H9 (cell line): ENCODE results near the gene NPY5R. TPM values are rescaled to one million over a fixed set of nuclear protein-coding genes. Genes with fewer than 3 reads are reported as not detected.

ENCODE experiments used
- DNase-seq: peaks from one replicate; pipeline ENCODE4 v3.0.0-alpha.2; 2017
- H2AFZ ChIP-seq: one replicate; pipeline ENCODE4 v1.6.1; 2013; ENCODE audit warnings: mild to moderate bottlenecking, low read length, control low read depth, moderate library complexity
- H2AK5ac ChIP-seq: 2 replicates; pipeline ENCODE4 v1.6.1; 2013; ENCODE audit warnings: low read length, control low read depth, mixed read lengths; ENCODE audit not compliant: insufficient read length
- H2BK120ac ChIP-seq: one replicate; pipeline ENCODE4 v1.6.1; 2013; ENCODE audit warnings: low read depth, mild to moderate bottlenecking, low read length, control low read depth, inconsistent platforms; ENCODE audit not compliant: poor library complexity, severe bottlenecking
- H2BK12ac ChIP-seq: 2 replicates; pipeline ENCODE4 v1.6.1; 2013; ENCODE audit warnings: low read length, control low read depth, mixed read lengths, low read depth; ENCODE audit not compliant: insufficient read length
- H2BK15ac ChIP-seq: 2 replicates; pipeline ENCODE4 v1.6.1; 2013; ENCODE audit warnings: low read depth, low read length, control low read depth
- H2BK20ac ChIP-seq: one replicate; pipeline ENCODE4 v1.6.1; 2013; ENCODE audit warnings: low read depth, mild to moderate bottlenecking, low read length, control low read depth, inconsistent platforms; ENCODE audit not compliant: poor library complexity, severe bottlenecking
- H2BK5ac ChIP-seq: 2 replicates; pipeline ENCODE4 v1.6.1; 2013; ENCODE audit warnings: low read length, control low read depth, mixed read lengths; ENCODE audit not compliant: insufficient read length
- H3K14ac ChIP-seq: 2 replicates; pipeline ENCODE4 v1.6.1; 2013; ENCODE audit warnings: low read length, control low read depth; ENCODE audit not compliant: insufficient read depth
- H3K18ac ChIP-seq: 2 replicates; pipeline ENCODE4 v1.6.1; 2013; ENCODE audit warnings: low read depth, mild to moderate bottlenecking, mixed read lengths, low read length, control low read depth; ENCODE audit not compliant: insufficient read length
- H3K23ac ChIP-seq: 2 replicates; pipeline ENCODE4 v1.6.1; 2013; ENCODE audit warnings: low read length, control low read depth, mixed read lengths, low read depth; ENCODE audit not compliant: insufficient read length
- H3K23me2 ChIP-seq: 2 replicates; pipeline ENCODE4 v1.6.1; 2013; ENCODE audit warnings: low read depth, mild to moderate bottlenecking, mixed read lengths, low read length, control low read depth; ENCODE audit not compliant: insufficient read length, poor library complexity, severe bottlenecking
- H3K27ac ChIP-seq: 2 replicates; pipeline ENCODE4 v1.5.1; 2013; ENCODE audit warnings: low read length, control low read depth, mixed read lengths, low read depth; ENCODE audit not compliant: insufficient read length
- H3K27me3 ChIP-seq: 2 replicates; pipeline ENCODE4 v1.6.1; 2013; ENCODE audit warnings: low read length, control low read depth, inconsistent platforms; ENCODE audit not compliant: insufficient read depth
- H3K4ac ChIP-seq: 2 replicates; pipeline ENCODE4 v1.6.1; 2013; ENCODE audit warnings: low read depth, mild to moderate bottlenecking, control low read depth, inconsistent platforms, low read length, moderate library complexity
- H3K4me1 ChIP-seq: 2 replicates; pipeline ENCODE4 v1.6.1; 2013; ENCODE audit warnings: low read length, control low read depth, inconsistent platforms; ENCODE audit not compliant: insufficient read depth
- H3K4me2 ChIP-seq: 2 replicates; pipeline ENCODE4 v1.6.1; 2013; ENCODE audit warnings: low read length, control low read depth, mixed read lengths; ENCODE audit not compliant: insufficient read length, insufficient read depth
- H3K56ac ChIP-seq: 2 replicates; pipeline ENCODE4 v1.6.1; 2013; ENCODE audit warnings: low read depth, mild to moderate bottlenecking, mixed read lengths, low read length, control low read depth; ENCODE audit not compliant: insufficient read length
- H3K79me1 ChIP-seq: 2 replicates; pipeline ENCODE4 v1.6.1; 2013; ENCODE audit warnings: low read depth, mild to moderate bottlenecking, moderate library complexity, low read length, control low read depth, inconsistent platforms; ENCODE audit not compliant: insufficient read depth, poor library complexity, severe bottlenecking
- H3K79me2 ChIP-seq: 2 replicates; pipeline ENCODE4 v1.6.1; 2013; ENCODE audit warnings: low read length, control low read depth, inconsistent platforms; ENCODE audit not compliant: insufficient read depth
- H3K9ac ChIP-seq: 2 replicates; pipeline ENCODE4 v1.6.1; 2013; ENCODE audit warnings: low read length, control low read depth, mixed read lengths; ENCODE audit not compliant: insufficient read length; ENCODE audit errors: extremely low read depth
- H3K9me3 ChIP-seq: one replicate; pipeline ENCODE4 v1.6.1; 2013; ENCODE audit warnings: low read depth, low read length, inconsistent platforms; ENCODE audit not compliant: control insufficient read depth
- H3T11ph ChIP-seq: one replicate; pipeline ENCODE4 v1.6.1; 2013; ENCODE audit warnings: mild to moderate bottlenecking, low read length, control low read depth, inconsistent platforms
- H4K20me1 ChIP-seq: one replicate; pipeline ENCODE4 v1.6.1; 2013; ENCODE audit not compliant: control insufficient read depth, insufficient read length, insufficient read depth
- H4K5ac ChIP-seq: 2 replicates; pipeline ENCODE4 v1.6.1; 2013; ENCODE audit warnings: low read depth, mild to moderate bottlenecking, mixed read lengths, low read length, control low read depth; ENCODE audit not compliant: insufficient read length
- H4K8ac ChIP-seq: replicated peaks from 2 replicates; pipeline ENCODE4 v1.6.1; 2013; ENCODE audit warnings: low read length, control low read depth, mixed read lengths, low read depth; ENCODE audit not compliant: insufficient read length
- H4K91ac ChIP-seq: 2 replicates; pipeline ENCODE4 v1.6.1; 2013; ENCODE audit warnings: low read depth, mild to moderate bottlenecking, moderate library complexity, mixed read lengths, low read length, control low read depth; ENCODE audit not compliant: insufficient read length
- H3K27ac Mint-ChIP-seq, 3 experiments: 2 replicates in 2 of 3; 3 replicates in 1 of 3; pipeline ENCODE4 v1.8.0; 2020 to 2021; ENCODE audit warnings: mixed read lengths in 3 of 3, mild to moderate bottlenecking in 1 of 3, moderate library complexity in 1 of 3
- H3K27me3 Mint-ChIP-seq: 2 replicates; pipeline ENCODE4 v1.8.0; 2021; ENCODE audit warnings: low read depth, mild to moderate bottlenecking, moderate library complexity, mixed read lengths
- H3K36me3 Mint-ChIP-seq, 3 experiments: 2 replicates in 2 of 3; 3 replicates in 1 of 3; pipeline ENCODE4 v1.8.0; 2020 to 2021; ENCODE audit warnings: low read depth in 3 of 3, mixed read lengths in 3 of 3; ENCODE audit not compliant: insufficient read depth in 1 of 3
- H3K4me1 Mint-ChIP-seq, 2 experiments: 2 replicates each; pipeline ENCODE4 v1.8.0; 2020; ENCODE audit warnings: mixed read lengths in 2 of 2
- H3K4me3 Mint-ChIP-seq, 2 experiments: 2 replicates in 1 of 2; 3 replicates in 1 of 2; pipeline ENCODE4 v1.8.0; 2020 to 2021; ENCODE audit warnings: mild to moderate bottlenecking in 2 of 2, mixed read lengths in 2 of 2, moderate library complexity in 1 of 2
- H3K9me3 Mint-ChIP-seq, 2 experiments: 2 replicates in 1 of 2; 3 replicates in 1 of 2; pipeline ENCODE4 v1.8.0; 2020; ENCODE audit warnings: mild to moderate bottlenecking in 2 of 2, mixed read lengths in 2 of 2, moderate library complexity in 1 of 2
- CTCF ChIP-seq: fragments of 200-600 bp; sonication (generic); conservative IDR thresholded peaks from 3 replicates; pipeline ENCODE4 v1.8.0; 2021; ENCODE audit warnings: antibody characterized with exemption, mild to moderate bottlenecking
- WGBS: extraction: QIAGEN DNeasy Blood & Tissue Kit; methylation state at CpG from one replicate; pipeline ENCODE4 v1.1.7; 2013; ENCODE audit warnings: missing lambda C conversion rate, low lambda C conversion rate, mixed read lengths; ENCODE audit not compliant: insufficient read length; ENCODE audit errors: extremely low coverage; 5-methylcytosine and 5-hydroxymethylcytosine counted together
- total RNA-seq: library from RNA; stranded (reverse); gene quantifications from 2 replicates; pipeline ENCODE4 v1.2.1, GENCODE V29; 2021

Gene NPY5R
- total RNA-seq, 1 experiment from 2014 or later = 4.2 TPM

- H2BK15ac ChIP-seq = no peak overlapping the region
These were observed 52.1 kb downstream of the NPY5R start for GRCh38 chr4:163395758-163396157.

More at GRCh38 chr4:163395758-163396157, 52.1 kb downstream of the NPY5R start:
- no peak for TF ChIP-seq CTCF
- H3K9me3 ChIP-seq = no peaks in the 10 kb centered on the region
- H2BK20ac ChIP-seq = no peak overlapping the region
- H4K91ac ChIP-seq = no peak overlapping the region
- H4K5ac ChIP-seq = no peak overlapping the region
- no peaks in the 10 kb centered on the region for H3K27me3 ChIP-seq
- Mint-ChIP-seq H3K27me3 (no peaks in the 10 kb centered on the region), H3K27ac (no peak overlapping the region), H3K4me3 (no peak overlapping the region), H3K36me3 (peaks cover 0 to 4% (median 0%) of the 10 kb centered on the region in 3 experiments; a peak in 1 of 7 replicates), H3K9me3 (peaks cover 0 to 4% of the 10 kb centered on the region in 2 experiments; a peak in 1 of 5 replicates), H3K4me1 (peaks cover 15 to 16% of the 10 kb centered on the region in 2 experiments)
- H3K23me2 ChIP-seq = no peaks in the 10 kb centered on the region
- H2AK5ac ChIP-seq = no peak overlapping the region
- WGBS = no CpG with 5 or more reads among the region's 5 CpGs
- no peak overlapping the region for H2AFZ ChIP-seq
- H3K27ac ChIP-seq = no peak overlapping the region
- no peak overlapping the region for H3T11ph ChIP-seq
- H3K4me1 ChIP-seq = no peaks in the 10 kb centered on the region
- no peak overlapping the region for H3K4me2 ChIP-seq
- no peak overlapping the region for H3K14ac ChIP-seq
- H3K23ac ChIP-seq = no peak overlapping the region
- DNase-seq = no peak
- H2BK12ac ChIP-seq = no peak overlapping the region
- no peak overlapping the region for H3K4ac ChIP-seq
- H2BK120ac ChIP-seq = no peak overlapping the region
- no peaks in the 10 kb centered on the region for H3K79me1 ChIP-seq
- H3K56ac ChIP-seq = no peak overlapping the region
- H3K79me2 ChIP-seq = no peaks in the 10 kb centered on the region
- no peaks in the 10 kb centered on the region for H4K20me1 ChIP-seq
- H3K18ac ChIP-seq = no peak overlapping the region
- H2BK5ac ChIP-seq = no peak overlapping the region
- H3K9ac ChIP-seq = no peak overlapping the region
- H4K8ac ChIP-seq = no peak overlapping the region
